ENCODE results near the gene SYTL3.

DNA sequence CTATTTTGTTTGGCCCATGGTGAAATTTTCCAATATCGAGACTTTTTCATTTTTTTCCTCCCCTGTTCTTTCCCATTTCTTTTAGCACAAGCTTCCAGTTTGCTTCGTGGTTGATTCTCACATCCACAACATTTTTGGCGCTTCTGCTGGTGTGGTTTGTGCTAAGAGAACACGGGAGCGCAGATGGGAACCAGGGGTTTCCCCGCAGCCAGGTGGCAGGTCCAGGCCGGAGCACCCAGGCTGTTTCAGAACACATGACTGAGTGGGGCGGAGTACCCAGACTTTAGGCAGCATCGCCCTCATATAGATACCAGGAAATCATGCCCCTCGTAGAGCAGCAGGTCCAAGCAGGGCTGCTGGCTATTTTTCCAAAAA, 58.0 kb downstream of the SYTL3 start:
- TF ChIP-seq ZBTB4 (CRISPR knock-in tag; IDR thresholded peaks at IDR 0.05): no peak
- TF ChIP-seq NBN (IDR thresholded peaks at IDR 0.05): no peak
- no peak for TF ChIP-seq EZH2 (IDR thresholded peaks at IDR 0.05; ENCODE audit: borderline replicate concordance, control insufficient read depth, low read depth, low read length)
- TF ChIP-seq JUNB (IDR thresholded peaks at IDR 0.05): no peak
- TF ChIP-seq, protein P1, sequence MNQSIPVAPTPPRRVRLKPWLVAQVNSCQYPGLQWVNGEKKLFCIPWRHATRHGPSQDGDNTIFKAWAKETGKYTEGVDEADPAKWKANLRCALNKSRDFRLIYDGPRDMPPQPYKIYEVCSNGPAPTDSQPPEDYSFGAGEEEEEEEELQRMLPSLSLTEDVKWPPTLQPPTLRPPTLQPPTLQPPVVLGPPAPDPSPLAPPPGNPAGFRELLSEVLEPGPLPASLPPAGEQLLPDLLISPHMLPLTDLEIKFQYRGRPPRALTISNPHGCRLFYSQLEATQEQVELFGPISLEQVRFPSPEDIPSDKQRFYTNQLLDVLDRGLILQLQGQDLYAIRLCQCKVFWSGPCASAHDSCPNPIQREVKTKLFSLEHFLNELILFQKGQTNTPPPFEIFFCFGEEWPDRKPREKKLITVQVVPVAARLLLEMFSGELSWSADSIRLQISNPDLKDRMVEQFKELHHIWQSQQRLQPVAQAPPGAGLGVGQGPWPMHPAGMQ (IDR thresholded peaks at IDR 0.05; ENCODE audit: borderline replicate concordance): no peak

Measured in GM12878 (cell line).